ENCODE measurements around the gene ALG3. TPM values are rescaled to one million over a fixed set of nuclear protein-coding genes. Genes with fewer than 3 reads are reported as not detected.

The ALG3 gene
- total RNA-seq, 6 donors from 2014 or later, result 16.2 to 60.8 (median 37.6) TPM

DNA sequence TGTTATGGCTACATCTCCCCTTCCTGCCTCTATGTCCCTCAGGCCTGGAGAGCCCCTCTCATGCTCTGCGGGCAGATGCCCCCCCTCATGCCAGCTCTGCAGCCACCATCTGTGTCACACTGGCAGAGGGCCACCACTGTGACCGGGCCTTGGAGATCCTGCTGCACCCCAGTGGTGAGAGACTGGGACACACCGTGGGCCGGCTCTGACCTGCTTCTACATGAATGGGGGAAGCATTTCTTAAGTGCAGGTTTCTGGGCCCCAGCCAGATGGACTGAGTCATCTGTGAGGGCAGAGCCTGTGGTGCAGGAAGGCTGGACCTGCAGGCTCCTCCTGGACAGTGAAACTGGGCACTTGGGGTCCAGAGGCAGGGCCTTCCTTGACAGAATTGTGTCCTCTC is 14.5 kb downstream of the ALG3 start:
- peaks cover 0 to 26% (median 23%) of the 10 kb centered on the region in 4 donors for H3K27me3 ChIP-seq
- WGBS, 2 donors, result 18 to 31% methylated on average over 4 of the region's 4 CpGs
- no peak for TF ChIP-seq EP300 (IDR thresholded peaks at IDR 0.05)
- peak in 1 of 6 experiments; percentile 11 for TF ChIP-seq CTCF (IDR thresholded peaks at IDR 0.05)
- DNase-seq, result peak in 1 of 2 donors; percentile 84
- H3K27ac ChIP-seq, result no peak overlapping the region
- no peaks in the 10 kb centered on the region for H3K9me3 ChIP-seq
- no peaks in the 10 kb centered on the region for H3K36me3 ChIP-seq
- no peak overlapping the region for H3K4me3 ChIP-seq
- H3K4me1 ChIP-seq, result peaks cover 16 to 19% (median 17%) of the 10 kb centered on the region in 4 donors
- peak in 1 of 2 donors; percentile 56 for ATAC-seq (ENCODE audit: low FRiP score in 2 of 2)

- no peak overlapping the region for H3K27ac ChIP-seq
- H3K4me1 ChIP-seq, result peaks cover 22 to 24% (median 22%) of the 10 kb centered on the region in 4 donors
- H3K9me3 ChIP-seq, result no peaks in the 10 kb centered on the region
- 86 to 91% methylated on average over 10 to 23 of the region's 23 CpGs for WGBS, 2 donors
- DNase-seq (peak in 1 of 2 donors; percentile 76), ATAC-seq (ENCODE audit: low FRiP score in 2 of 2) (no peak)
- no peak overlapping the region for H3K4me3 ChIP-seq
- TF ChIP-seq CTCF (IDR thresholded peaks at IDR 0.05), result no peak
- no peak for TF ChIP-seq POLR2A (IDR thresholded peaks at IDR 0.05)
- TF ChIP-seq POLR2AphosphoS5 (IDR thresholded peaks at IDR 0.05), result no peak
- TF ChIP-seq EP300 (IDR thresholded peaks at IDR 0.05), result no peak
- H3K36me3 ChIP-seq, result no peaks in the 10 kb centered on the region
- peaks cover 2 to 33% (median 27%) of the 10 kb centered on the region in 4 donors for H3K27me3 ChIP-seq
Observed at GRCh38 chr3:184233127-184233843, 15.5 kb downstream of the ALG3 start.

GRCh38 chr3:184231671-184232070 is 17.1 kb downstream of the ALG3 start:
- Histone ChIP-seq H3K36me3 (no peaks in the 10 kb centered on the region), H3K27me3 (peaks cover 2 to 41% (median 27%) of the 10 kb centered on the region in 4 donors), H3K4me1 (peaks cover 22 to 24% (median 22%) of the 10 kb centered on the region in 4 donors), H3K4me3 (no peak overlapping the region), H3K27ac (no peak overlapping the region), H3K9me3 (no peaks in the 10 kb centered on the region)
- 53 to 69% methylated on average over 3 of the region's 3 CpGs for WGBS, 2 donors
- DNase-seq (no peak), ATAC-seq (ENCODE audit: low FRiP score in 2 of 2) (no peak)
- TF ChIP-seq POLR2AphosphoS5 (IDR thresholded peaks at IDR 0.05) (no peak), CTCF (IDR thresholded peaks at IDR 0.05) (no peak), EP300 (IDR thresholded peaks at IDR 0.05) (no peak), POLR2A (IDR thresholded peaks at IDR 0.05) (no peak)

DNA sequence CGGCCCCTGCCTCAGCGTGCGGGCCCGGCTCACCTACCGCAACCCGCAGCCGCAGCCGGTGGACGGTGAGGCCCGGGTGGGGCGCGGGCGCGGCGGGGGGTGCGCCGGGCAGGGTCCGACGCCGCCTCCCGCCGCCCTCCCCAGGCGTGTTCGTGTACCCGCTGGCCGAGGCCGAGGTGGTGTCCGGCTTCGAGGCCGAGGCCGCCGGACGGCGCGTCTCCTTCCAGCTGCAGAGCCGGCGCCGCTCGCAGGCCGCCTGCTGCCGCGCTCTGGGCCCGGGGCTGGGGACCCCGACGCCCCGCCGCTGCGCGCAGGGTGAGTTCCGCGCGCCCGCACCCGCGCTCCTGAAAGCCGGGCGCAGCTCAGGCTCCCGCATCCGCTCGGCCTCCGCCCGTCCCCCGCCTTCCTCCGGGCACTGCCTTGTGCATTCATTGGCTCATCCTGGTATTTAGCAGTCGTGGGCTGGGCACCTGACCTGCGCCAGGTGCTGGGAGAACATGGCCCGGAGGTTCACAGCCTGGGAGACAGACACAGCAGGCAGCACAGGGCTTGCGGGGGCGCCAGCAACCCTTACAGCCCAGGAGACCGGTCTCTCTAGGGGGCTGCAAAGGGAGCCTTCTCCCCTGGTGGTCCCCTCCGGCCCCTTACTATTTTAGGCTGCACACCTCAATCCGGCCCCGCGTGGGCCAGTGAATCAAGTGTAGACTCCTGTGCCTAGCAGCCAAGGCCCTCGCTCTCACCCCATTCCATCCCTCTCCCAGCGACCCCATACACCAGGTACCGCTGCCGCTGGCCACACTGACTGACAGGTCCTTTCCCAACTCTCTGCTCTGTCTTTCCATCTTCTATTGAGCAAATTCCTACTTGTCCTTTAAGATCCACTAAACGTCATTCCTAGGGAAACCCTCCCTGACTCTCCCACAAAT is 17.9 kb downstream of the ALG3 start:
- TF ChIP-seq POLR2AphosphoS5 (IDR thresholded peaks at IDR 0.05) (no peak), EP300 (IDR thresholded peaks at IDR 0.05) (no peak), CTCF (IDR thresholded peaks at IDR 0.05) (no peak), POLR2A (IDR thresholded peaks at IDR 0.05) (no peak)
- Histone ChIP-seq H3K9me3 (no peaks in the 10 kb centered on the region), H3K36me3 (no peaks in the 10 kb centered on the region), H3K4me1 (peaks cover 22 to 24% (median 22%) of the 10 kb centered on the region in 4 donors), H3K27ac (no peak overlapping the region), H3K27me3 (peaks cover 2 to 38% (median 27%) of the 10 kb centered on the region in 4 donors), H3K4me3 (peak overlapping the region in 3 of 4 donors; percentile 37 to 61 (median 46))
- DNase-seq, result peak in 1 of 2 donors; percentile 84
- no peak for ATAC-seq (ENCODE audit: low FRiP score in 2 of 2)
- 28 to 31% methylated on average over 14 to 16 of the region's 79 CpGs for WGBS, 2 donors
